ENCODE measurements around the gene KLHL29.

Gene KLHL29

DNA sequence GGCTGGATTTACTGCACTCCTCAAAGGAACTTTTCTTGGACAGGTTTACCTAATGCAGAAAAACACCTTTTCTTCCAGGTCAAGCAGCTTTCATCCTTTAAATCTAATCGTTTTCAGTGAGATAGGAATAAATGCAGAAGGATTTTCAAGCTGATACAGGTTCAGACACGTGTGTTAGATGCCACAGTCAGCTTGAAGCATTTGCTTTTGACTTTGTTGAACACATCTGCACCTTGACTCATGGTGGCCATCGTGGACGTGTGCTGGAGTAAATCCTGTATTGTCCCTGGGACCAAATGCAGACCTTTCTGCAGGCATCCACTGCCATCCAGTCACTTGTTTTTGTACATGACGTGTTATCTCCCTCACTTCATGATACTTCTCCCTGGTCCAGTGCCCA, 61.9 kb downstream of the KLHL29 start:
- in situ Hi-C loops (cut with MboI; ENCODE audit: low sequenced_read_pairs) = no loop called here

DNA sequence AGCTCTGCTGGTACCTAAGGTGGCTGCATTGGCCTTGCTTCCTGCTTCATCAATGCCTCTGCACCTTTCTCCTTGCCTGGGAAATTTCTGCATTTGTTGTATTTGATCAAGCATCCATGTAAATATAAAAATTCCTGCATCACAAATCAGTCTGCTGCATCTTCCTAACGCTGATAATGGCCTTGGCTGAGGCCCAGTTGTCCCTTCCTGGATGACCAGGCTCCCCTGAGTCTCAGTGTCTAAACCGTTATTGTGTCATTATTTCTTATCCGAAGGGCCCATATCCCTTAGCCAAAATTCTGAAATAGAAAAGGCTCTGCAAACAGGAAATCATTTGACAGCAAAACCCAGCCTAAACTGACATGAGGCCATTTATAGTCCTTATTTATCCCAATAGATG, 62.4 kb downstream of the KLHL29 start:
- in situ Hi-C loops (cut with MboI; ENCODE audit: low sequenced_read_pairs) = no loop called here

DNA sequence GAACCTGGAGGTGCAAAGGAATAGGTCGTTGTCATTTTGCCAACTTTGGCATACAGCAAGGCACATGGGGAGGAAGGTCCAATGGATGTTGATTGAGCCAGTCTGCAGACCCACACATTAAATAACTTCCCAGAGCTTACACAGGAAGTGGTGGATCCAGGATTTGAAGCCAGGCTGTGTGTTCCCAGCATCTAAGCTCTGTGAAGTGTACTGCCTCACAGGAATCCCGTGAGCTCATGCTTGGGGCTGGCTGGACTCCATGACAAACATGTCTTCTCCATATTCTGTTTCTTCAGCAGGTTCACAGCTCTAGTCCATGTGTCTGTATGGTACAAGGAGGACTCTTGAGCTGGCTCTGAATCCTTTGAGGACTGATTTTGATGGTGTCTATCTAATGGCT, 63.9 kb downstream of the KLHL29 start:
- in situ Hi-C loops (cut with MboI; ENCODE audit: low sequenced_read_pairs) = no loop called here

DNA sequence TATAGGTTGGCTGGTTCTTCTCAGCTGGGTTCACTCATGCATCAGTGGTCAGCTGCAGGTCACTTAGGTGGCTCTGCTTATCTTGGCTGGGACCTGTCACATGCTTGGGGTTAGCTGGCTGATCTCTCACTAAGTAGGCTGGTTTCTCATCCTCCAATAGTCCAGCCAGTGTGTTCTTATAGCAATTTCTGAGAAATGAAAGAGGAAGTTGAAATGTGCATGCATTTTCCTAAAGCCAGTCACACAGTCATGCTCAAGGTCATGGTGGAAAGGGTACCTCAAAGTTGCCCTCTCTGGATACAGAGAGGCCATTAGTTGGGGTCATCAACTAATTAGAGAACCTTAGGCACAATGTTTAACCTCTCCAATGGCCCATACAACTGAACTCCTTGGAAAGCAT, 64.4 kb downstream of the KLHL29 start:
- in situ Hi-C loops (cut with MboI; ENCODE audit: low sequenced_read_pairs) = no loop called here

DNA sequence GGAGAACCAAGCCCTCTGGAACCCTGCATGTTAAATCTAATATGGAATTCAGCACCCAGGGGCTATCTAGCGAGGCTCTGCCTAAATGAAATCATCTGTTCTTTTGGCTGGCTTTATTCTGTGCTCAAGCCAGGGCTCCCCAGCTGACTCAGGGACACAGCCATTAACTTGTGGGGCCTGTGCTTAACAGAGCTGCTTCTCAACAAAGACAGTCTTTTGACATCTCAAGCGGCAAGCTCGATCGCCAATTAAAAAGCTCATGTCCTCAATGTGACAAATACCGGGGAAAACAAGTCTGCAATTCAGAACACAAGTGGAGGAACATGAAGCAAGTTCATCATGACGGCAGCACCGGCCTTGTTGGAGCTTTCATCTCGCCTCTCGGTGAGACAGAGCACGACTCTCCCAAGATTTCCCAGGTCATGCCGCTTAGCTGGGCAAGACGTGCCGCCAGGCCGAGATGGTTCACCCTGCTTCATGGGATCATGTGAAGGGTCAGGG, 64.9 kb downstream of the KLHL29 start:
- in situ Hi-C loops (cut with MboI; ENCODE audit: low sequenced_read_pairs) = loop anchor here (25.0 kb wide), 1 partner anchor 238 kb away; no protein-coding TSS in a partner anchor

DNA sequence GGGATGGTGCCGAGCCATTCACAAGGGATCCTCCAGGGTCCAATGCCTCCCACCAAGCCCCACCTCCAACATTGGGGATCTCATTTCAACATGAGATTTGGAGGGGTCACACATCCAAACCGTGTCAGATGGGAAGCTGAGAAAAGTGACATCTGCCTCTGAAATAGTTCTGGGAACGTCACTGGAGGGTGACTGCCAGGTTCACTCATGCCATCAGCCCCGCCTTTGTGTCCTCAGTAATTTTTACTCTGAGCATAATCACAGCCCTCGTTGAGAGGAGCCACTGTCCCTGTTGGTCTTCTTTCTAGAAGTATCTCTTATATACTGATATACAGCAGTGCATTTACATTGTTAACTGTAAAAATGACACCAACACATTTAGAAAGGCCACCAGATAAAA, 67.4 kb downstream of the KLHL29 start:
- in situ Hi-C loops (cut with MboI; ENCODE audit: low sequenced_read_pairs) = loop anchor here (25.0 kb wide), 1 partner anchor 240 kb away; no protein-coding TSS in a partner anchor

DNA sequence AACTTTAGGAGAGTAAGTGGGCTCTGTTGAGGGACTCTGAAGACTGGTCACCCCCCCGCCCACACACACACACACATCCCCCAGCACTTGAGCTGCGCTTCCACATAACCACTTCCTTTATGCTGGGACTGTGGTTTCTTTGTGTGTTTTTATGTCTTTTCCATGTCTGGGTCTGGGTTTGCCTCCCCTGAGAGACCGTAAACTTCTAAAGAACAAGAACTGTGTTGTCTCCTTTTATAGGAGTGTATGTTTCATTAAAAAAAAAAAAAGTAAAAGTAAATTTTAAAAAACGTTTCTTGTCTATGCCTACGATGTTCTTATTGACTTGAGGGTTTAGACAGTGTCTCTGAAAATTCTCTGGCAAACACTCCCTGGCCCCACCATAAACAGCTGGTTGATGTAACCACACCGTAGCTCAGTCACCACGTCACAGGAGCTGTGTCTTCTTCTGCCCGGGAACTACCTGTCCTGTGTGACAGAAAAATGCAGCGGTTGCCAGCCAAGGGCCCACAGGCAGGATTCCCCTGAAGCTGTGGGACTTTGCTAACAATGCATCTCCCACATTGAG, 68.0 kb downstream of the KLHL29 start:
- in situ Hi-C loops (cut with MboI; ENCODE audit: low sequenced_read_pairs) = loop anchor here (25.0 kb wide), 1 partner anchor 241 kb away; no protein-coding TSS in a partner anchor

DNA sequence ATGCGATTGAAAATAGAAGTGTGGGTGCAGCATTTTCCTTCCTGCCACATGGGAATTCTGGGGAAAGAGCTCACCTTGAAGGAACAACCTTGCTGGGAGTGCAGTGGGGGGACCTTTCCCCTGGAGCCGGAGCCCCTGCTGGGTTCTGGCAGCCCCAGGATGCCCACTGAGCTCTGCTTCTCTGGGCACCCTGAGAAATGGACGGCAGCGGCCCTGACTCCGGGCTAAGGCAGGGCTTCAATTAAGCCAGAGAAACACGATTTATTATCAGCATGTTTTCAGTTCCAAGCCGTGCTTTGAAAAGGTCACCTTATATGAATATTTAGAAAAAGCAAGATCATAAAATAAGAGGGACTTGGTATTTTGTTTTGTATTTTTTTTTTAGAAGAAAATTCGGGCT, 68.5 kb downstream of the KLHL29 start:
- in situ Hi-C loops (cut with MboI; ENCODE audit: low sequenced_read_pairs) = loop anchor here (25.0 kb wide), 1 partner anchor 241 kb away; no protein-coding TSS in a partner anchor

DNA sequence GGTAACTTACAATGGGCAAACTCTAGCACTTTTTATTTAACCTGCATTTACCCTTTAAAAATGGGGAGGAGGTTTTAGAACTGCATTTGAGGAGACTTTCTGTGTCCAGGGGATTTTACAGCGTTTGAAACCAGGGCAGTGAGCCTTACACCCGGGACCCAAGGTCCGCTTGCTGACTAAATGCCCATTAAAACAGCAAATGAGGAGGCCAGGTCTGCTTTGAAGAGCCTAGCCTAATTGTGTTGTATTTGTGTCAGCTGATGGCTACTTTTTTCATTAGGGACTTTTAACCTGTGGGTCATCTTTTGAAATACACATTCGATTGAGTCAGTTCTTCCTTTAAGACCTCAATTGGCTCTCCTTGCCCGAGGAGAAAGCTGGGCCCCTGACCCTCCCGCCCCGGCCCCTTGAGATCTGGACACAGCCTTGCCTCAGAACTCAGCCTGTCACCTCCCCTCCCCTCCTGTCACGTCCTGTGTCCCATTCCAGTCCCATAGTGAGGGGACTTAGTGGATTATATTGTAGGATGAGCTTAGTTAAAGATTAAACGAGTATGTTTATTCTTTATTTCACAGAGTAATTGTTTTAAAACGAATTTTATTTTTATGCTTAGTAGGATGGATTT, 69.0 kb downstream of the KLHL29 start:
- in situ Hi-C loops (cut with MboI; ENCODE audit: low sequenced_read_pairs) = loop anchor here (25.0 kb wide), 1 partner anchor 242 kb away; no protein-coding TSS in a partner anchor

DNA sequence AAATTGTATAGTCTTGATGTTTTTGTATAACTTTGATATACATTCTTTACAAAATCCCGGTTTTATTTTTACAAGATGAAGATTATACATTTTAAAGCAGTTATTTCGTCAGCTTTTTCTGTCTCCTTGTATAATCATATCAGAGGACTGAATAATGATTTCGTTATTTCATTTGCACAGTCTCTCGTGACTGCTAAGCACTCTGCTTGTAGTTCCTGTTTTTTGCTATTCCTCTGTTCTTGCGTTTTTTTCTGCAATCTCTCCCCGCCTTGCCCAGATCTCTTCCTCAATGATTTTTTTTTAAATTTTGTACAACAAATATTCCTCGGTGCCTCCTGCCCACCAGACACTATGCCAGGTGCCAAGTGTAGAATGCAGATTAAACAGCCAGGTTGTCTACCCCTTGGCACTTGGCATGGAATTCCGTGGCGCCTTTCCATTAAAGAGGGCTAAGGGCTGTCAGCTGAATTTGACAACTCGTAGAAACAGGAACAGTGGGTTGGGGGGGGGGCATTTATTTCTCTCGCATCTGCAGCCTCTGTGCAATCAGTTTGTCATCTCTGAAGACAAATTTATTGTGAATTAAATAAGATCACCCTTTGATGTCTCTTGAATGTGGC, 69.6 kb downstream of the KLHL29 start:
- in situ Hi-C loops (cut with MboI; ENCODE audit: low sequenced_read_pairs) = loop anchor here (25.0 kb wide), 1 partner anchor 242 kb away; no protein-coding TSS in a partner anchor

DNA sequence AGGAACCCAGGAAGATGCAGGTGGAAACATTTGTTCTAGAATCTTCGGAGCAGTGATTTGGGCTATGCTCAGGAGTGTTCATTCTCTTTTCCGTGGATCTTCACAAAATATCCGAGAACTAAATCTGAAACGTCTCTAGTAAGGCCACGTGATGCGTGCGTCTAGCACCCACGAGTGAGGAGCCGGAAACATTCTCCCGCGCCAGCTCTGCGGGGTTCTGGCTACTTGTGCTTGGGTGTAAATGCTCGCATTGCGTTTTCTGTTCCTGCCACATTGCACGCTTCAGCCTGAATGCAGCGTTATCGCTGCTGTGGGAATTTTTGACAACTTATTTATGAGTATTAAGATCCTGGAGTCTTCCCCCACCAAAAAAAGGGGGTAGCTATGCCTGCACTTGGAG, 71.4 kb downstream of the KLHL29 start:
- in situ Hi-C loops (cut with MboI; ENCODE audit: low sequenced_read_pairs) = loop anchor here (25.0 kb wide), 1 partner anchor 244 kb away; no protein-coding TSS in a partner anchor

DNA sequence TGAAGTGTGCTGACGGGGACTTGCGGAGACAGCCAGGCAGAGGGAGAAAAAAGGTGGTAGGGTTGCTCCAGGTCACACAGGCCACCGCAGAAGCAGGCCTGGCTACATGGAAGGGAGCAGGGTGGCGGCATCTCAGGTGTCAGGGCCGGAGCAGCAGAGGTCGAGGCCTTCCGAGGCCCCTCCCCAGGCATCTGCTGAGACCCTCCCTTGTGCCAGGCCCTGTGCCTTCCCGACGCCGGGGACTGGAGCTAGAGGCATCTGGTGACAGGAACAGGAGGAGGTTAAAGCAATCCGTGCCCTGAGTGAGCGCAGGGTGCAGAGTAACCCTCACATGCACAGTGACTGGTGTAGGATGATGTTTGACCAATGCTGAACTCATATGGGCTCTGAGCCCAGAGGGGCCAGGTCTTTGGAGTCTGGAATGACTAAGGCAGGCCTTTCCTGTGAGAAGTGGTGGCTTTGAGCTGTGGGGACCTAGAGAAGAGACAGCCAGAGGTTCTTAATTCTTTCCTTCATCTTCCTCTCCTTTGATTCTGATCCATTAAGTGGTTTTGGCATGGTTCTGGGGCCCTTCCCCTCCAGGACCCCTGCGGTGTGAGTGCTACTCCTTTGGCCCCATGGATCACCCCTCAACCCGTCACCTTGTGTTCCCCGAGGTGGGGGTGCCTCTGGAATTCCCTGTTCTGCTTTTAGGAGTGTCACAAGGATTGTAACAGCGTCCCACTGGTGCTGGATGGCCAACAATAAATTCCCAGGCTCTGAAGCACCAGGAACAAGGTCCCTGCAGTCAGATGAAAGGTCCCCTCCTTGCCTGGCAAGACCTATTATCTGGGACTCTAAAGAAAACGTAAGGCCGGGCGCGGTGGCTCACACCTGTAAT, 72.1 kb downstream of the KLHL29 start:
- in situ Hi-C loops (cut with MboI; ENCODE audit: low sequenced_read_pairs) = loop anchor here (25.0 kb wide), 1 partner anchor 245 kb away; no protein-coding TSS in a partner anchor

DNA sequence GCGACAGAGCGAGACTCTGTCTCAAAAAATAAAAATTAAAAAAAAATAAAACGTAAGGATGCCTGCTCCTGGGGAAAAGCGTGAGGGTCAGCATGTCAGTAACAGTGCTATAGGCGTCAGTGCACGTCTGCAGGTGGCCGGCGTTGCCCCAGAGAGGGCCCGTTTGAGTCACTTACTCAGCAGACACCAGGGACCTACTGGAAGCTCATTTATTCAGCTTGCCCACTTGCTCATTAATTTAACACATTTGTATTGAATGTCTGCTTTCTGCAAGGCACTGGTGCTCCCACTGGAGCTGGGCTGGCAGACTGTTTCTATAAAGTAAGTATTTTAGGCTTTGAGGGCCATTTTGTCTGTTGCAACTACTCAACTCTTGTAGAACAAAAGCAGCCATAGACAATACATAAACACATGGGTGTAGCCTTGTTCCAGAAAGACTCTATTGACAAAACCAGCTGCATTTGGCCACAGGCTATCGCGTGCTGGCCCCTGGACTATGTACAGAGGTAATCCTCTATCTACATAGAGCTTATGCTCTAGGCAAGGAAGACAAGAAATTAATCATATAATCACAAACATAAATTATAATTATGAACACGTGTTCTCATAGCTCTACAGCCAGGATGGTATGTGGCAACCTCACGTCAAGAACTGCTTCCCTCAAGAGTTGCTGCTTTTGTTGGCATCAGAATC, 73.2 kb downstream of the KLHL29 start:
- in situ Hi-C loops (cut with MboI; ENCODE audit: low sequenced_read_pairs) = loop anchor here (25.0 kb wide), 1 partner anchor 246 kb away; no protein-coding TSS in a partner anchor

DNA sequence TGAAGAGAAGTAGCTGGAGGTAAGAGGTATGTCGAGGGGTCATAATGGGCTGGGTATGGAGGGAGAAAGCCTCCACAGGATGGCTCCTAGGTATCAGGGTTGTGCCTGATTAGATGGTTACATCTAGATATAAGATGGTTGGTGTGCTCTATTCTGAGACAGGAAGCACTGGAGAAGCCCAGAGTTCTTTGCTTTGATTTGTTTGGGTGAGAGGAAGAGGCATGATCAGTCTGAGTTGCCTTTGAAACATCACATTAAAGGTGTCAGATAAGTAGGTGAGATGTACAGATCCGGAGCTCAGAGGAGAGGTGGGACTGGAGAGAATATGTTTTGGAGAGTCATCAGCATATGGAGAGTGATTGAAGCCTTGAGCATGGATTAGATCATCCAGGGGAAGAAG, 74.1 kb downstream of the KLHL29 start:
- in situ Hi-C loops (cut with MboI; ENCODE audit: low sequenced_read_pairs) = loop anchor here (25.0 kb wide), 1 partner anchor 247 kb away; no protein-coding TSS in a partner anchor

DNA sequence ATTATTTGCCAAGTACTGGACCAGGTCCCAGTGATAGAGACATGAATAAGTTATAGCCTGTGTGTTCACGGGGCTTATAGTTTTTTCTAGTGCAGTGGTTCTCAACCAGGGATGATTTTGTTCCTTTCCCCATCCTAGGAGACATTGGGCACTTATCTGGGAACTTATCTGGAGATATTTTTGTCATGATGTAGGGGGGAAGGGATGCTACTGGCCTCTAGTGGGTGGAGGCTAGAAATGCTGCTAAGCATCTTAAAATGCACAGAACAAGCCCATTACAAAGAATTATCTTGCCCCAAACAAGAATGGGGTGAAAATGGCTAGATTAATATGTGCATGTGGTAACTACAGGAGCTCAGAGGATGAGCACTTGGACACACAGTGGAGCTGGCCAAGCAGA, 75.2 kb downstream of the KLHL29 start:
- in situ Hi-C loops (cut with MboI; ENCODE audit: low sequenced_read_pairs) = loop anchor here (25.0 kb wide), 1 partner anchor 248 kb away; no protein-coding TSS in a partner anchor

DNA sequence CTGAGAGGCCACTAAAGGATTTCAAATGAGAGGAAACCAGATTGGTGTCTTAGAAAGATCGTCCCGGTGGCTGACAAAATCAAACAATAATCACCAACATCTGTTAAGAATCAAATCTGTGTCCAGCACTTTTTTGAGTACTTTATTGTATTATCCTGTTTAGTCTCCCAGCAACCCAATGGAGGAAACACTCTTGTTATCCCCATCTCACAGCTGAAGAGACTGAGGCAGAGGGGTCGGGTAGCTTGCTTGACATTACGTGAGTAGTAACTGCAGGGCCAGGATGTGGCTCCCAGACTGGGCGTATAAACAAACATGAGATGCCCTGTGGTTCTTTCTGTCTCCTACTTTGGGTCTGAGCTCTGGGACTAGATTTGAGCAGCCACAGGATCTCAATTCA, 76.0 kb downstream of the KLHL29 start:
- in situ Hi-C loops (cut with MboI; ENCODE audit: low sequenced_read_pairs) = loop anchor here (25.0 kb wide), 1 partner anchor 249 kb away; no protein-coding TSS in a partner anchor

DNA sequence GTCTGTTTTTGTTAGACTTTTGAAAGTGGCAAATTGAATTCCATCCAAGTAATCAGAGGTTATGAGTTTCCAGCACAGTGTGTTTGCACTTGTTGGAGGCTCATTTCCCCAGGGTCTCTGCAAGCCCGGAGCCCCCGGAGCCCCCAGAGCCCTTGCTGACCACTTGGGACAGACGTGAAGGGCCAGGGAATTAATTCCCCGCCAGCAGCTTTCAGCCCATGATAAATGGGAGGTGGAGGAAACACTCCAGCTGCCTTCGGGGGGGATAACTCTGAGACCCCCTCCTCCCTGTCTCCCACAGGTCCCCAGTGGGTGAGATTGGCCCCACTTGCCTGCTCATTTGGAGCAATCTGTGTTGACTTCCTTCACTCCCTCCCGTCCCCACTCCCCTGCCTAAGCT, 79.2 kb downstream of the KLHL29 start:
- in situ Hi-C loops (cut with MboI; ENCODE audit: low sequenced_read_pairs) = loop anchor here (25.0 kb wide), 1 partner anchor 252 kb away; no protein-coding TSS in a partner anchor

DNA sequence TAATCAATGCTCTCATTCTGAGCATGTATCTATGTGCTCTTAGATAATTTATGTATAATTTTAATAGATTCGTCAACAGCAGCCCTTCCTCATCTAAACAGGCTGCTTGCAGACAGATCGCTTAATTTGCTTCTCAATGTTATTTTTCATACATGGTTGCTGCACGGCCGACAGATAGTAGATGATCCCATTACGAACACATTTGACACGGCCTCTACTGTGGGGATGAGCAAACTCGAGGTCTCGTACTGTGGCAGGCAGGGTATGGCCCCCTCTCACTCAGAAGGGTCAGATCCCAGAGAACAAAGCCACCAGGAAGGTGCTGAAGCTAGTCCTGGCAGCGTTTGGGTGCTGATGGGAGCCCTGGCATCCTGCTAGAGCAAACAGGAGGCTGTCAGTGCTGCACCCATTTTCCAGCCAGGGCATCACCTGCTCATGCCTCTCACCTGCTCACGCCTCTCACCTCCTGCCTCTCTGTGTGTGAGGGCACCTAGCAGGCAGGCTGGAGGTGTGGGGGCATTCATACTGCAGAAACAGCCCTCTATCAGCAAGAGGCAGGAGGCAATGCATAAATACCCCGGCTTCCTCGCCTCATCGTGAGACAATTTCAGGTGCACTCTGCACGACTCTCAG, 80.0 kb downstream of the KLHL29 start:
- in situ Hi-C loops (cut with MboI; ENCODE audit: low sequenced_read_pairs) = loop anchor here (25.0 kb wide), 1 partner anchor 253 kb away; no protein-coding TSS in a partner anchor

DNA sequence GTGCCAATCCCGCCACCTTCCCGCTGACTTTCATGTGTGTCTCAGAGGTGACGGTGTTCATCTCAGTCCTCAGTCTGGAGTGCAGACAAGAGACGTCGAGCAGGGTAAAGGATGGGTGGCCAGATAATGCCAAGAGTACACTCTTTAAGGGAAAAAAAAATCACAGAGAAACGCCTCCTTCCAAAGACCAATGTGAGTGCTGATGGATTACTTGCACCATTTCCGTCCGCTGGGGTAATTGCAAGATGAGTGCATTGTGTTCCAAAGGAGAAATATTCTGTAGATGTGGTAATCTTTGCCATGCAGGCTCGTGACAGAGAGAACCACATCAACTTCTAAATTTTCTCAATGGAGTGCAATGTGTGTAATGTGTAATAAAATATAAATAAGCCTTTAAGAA, 81.0 kb downstream of the KLHL29 start:
- in situ Hi-C loops (cut with MboI; ENCODE audit: low sequenced_read_pairs) = loop anchor here (25.0 kb wide), 1 partner anchor 254 kb away; no protein-coding TSS in a partner anchor
